HFF-Myc (cell line): ENCODE data around the gene FAM162A.

Experiments used
- DNase-seq: peaks from one replicate; pipeline ENCODE4 v3.0.0-alpha.2; 2011; ENCODE audit warnings: low read depth; ENCODE audit errors: extremely low read depth
- H3K4me3 ChIP-seq: replicated peaks from 2 replicates; pipeline ENCODE4 v1.5.1; 2011; ENCODE audit warnings: low read depth, mild to moderate bottlenecking, control low read depth, low read length
- CTCF ChIP-seq: IDR thresholded peaks from 2 replicates; pipeline ENCODE4 v1.5.1; 2012; ENCODE audit warnings: mild to moderate bottlenecking, low read depth, low read length, control low read depth; ENCODE audit errors: missing control alignments

Gene FAM162A

DNA sequence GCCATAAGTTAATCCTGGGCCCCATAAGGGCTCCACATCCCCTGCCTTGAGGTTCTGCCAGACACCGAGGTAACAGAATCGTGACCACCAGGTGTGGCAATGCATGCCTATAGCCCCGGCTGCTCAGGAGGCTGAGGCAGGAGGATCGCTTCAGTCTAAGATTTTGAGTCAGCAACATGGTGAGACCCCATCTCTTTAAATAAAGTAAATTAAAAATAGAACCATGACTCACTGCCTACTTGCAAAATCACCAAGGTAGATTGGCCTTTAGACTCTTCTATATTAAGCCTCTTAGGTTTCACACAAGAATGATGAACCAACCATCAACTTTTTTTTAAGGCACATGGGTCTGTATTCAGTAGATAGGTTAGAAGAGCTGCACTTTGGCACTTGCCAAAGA lies 22.2 kb downstream of the FAM162A start:
- H3K4me3 ChIP-seq, result no peak overlapping the region
- no peak for TF ChIP-seq CTCF
- DNase-seq, result no peak

DNA sequence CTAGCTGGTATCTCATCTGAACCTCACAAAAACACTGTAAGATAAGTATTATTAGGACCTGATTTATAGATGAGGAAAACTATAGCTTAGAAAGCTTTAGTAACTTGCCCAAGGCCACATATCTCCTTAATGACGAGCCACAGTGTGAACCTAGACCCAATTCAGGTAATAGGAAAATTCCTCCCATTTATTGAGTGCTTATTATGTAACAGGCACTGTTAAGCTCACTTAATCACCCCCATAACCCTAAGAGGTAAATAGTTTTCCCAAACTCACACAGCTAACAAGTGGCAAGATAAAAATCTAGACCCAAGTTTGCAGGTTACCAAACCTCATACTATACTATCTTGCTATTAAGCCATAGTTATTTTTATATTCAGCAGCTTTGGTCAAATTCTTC lies 24.0 kb downstream of the FAM162A start:
- no peak overlapping the region for H3K4me3 ChIP-seq
- DNase-seq, result no peak
- no peak for TF ChIP-seq CTCF

DNA sequence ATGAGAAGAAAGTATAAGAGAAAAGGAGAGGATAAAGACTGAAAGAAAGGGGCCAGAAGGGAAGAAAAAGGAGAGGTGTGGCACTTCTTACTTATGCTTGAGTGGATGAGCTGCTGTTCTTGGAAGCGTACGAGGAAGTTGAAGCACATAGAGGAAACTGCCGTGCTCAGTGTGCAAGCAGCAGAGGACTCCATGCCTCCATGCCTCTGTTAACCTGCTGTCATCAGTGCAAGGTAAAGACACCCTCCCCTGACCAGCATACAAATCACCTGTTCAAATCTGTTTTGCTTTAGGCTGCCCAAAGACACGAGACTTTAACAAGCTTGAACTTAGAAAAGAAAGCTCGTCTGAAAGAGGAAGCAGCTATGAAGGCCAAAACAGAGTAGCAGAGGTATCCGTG lies 25.5 kb downstream of the FAM162A start:
- no peak for DNase-seq
- no peak for TF ChIP-seq CTCF
- no peak overlapping the region for H3K4me3 ChIP-seq

DNA sequence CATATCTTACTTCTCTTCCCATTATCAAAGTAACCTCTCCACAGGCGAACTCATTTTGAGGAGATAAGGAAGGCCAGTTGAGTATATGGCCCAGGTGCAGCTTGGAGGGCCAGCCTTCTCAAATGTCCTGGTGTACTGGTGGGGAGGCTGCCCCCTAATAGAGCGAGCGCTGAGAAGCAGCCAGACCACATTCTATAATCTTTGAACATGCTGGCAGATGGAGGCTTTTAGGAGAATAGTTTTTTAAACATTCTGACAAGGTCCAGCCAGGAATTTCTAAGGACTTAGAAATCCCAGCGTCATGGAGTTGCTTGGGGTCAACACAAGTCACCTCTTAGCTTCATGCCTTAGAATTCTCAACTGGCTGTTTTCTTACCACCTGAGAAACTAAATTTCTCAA lies 26.1 kb downstream of the FAM162A start:
- TF ChIP-seq CTCF, result no peak
- DNase-seq, result no peak
- no peak overlapping the region for H3K4me3 ChIP-seq

DNA sequence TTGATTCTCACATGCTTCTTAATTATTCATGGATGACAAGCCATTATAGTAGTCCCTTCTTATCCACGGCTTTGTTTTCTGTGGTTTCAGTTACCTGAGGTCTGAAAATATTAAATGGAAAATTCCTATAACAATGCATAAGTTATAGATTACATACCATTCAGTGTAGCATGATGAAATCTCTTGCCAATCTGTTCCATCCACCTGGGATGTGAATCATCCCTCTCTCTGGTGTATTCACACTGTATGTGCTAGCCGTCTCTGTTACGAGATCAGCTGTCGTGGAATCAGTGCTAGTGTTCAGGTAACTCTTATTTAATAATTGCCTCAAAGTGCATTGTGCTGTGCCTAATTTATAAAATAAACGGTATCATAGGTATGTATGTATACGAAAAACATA lies 26.7 kb downstream of the FAM162A start:
- H3K4me3 ChIP-seq, result no peak overlapping the region
- no peak for TF ChIP-seq CTCF
- no peak for DNase-seq

DNA sequence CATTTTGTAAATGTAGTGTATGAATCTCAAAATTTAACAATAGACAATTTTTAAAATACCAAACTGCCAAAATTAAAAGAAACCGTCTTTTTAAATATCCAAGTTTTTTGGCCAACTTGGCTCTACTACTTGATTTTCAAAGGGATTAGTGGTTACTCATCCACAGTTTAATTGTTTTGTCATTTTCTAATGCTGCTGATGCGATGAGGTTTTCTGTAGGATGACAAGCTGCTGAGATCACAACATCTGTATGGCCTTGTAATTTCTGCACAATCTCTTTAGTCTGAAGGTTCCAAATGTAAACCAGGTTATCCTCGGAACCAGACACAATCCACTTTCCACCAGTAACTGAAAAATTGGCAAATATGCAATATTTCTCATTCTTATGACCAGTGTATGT lies 30.4 kb downstream of the FAM162A start:
- no peak for DNase-seq
- no peak for TF ChIP-seq CTCF
- H3K4me3 ChIP-seq, result no peak overlapping the region

DNA sequence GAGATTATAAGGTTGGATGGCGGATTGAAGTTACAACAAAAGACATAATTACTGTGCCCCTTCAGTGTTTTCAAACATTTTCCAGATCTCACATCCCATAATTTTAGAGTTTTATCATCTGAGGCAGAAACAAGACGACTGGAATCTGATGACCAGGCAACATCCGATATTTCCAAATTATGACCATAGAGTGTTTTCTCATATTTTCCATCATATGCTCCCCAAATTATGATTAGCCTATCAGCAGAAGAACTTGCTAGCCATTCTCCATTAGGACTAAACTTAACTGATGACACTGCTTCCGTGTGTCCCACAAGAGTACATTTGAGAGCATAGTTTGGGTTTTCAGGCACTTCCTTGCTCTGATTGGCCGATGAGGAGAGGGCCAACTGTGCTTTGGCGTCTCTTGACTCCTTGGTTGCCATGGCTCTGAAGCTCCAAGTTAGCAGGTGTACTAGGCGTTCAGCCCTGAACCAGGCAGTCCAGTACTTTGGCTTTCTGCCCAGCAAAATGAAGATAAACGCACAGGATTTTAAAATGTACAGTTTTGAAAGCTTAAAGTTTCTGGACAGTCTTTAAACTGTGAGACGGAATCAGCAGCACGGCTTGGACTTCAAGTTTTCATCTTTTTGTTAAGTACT lies 31.2 kb downstream of the FAM162A start:
- peak overlapping the region; percentile 90 for H3K4me3 ChIP-seq
- TF ChIP-seq CTCF, result no peak
- no peak for DNase-seq
